GM12878 (cell line): Measurements from ENCODE around the gene SCRN2. TPM values are rescaled to one million over a fixed set of nuclear protein-coding genes. Genes with fewer than 3 reads are reported as not detected.
A peak's percentile ranks its signal among the peaks of the same experiment; 100 is the strongest.

ENCODE experiments used
- ATAC-seq: fragments of 200-7000 bp; cut with Tn5 transposase; 3 replicates; pipeline ENCODE4 v1.9.1; 2020; ENCODE audit warnings: mild to moderate bottlenecking, moderate library complexity
- BruUV-seq: library from RNA; stranded (reverse); fragments of 400-500 nt; replicated peaks from 2 replicates; lab custom pipeline; 2021; lab: Mats Ljungman, UMichigan
- CTCF ChIA-PET: fragments of 300-600 bp; sonication (Branson Sonifier 250); formaldehyde crosslinking; extraction: SDS; loops from one replicate; lab custom pipeline; 2021; ENCODE audit warnings: inconsistent platforms; lab: Yijun Ruan, JAX
- POLR2A ChIA-PET: fragments of 350-600 bp; formaldehyde crosslinking; extraction: SDS; loops from one replicate; lab custom pipeline; 2021; ENCODE audit warnings: inconsistent platforms; lab: Charles Lee
- RAD21 ChIA-PET: fragments of 300-600 bp; sonication (Branson Sonifier 250); formaldehyde crosslinking; loops from one replicate; lab custom pipeline; 2023; ENCODE audit warnings: antibody characterized with exemption; ENCODE audit not compliant: unreplicated experiment; lab: Charles Lee
- SMC1A ChIA-PET: fragments of 300-600 bp; sonication (Branson Sonifier 250); formaldehyde crosslinking; loops from one replicate; lab custom pipeline; 2023; ENCODE audit not compliant: unreplicated experiment, uncharacterized antibody; lab: Charles Lee
- DNase-seq: peaks from one replicate; pipeline ENCODE4 v3.0.0-alpha.2; 2011; ENCODE audit warnings: low read depth, low spot score
- FAIRE-seq: peaks from 3 replicates; lab custom pipeline; 2011; peaks lifted over from hg19 to GRCh38; lab: Jason Lieb, UNC
- H2AFZ ChIP-seq: 2 replicates; pipeline ENCODE4 v1.6.0; 2011; ENCODE audit warnings: low read depth, low read length, control low read depth; ENCODE audit not compliant: control insufficient read depth
- H3K27ac ChIP-seq: 2 replicates; pipeline ENCODE4 v1.5.1; 2011; ENCODE audit warnings: control low read depth; ENCODE audit not compliant: control insufficient read depth, insufficient read depth
- H3K27me3 ChIP-seq, 2 experiments: replicated peaks in 1 of 2; 2 replicates each; pipeline versions ENCODE4 v1.6.0 to v1.6.1; 2011; ENCODE audit warnings: low read length in 1 of 2; ENCODE audit not compliant: control insufficient read depth in 2 of 2, insufficient read depth in 2 of 2
- H3K36me3 ChIP-seq, 2 experiments: 2 replicates each; pipeline ENCODE4 v1.5.1; 2011; ENCODE audit warnings: low read length in 1 of 2; ENCODE audit not compliant: control insufficient read depth in 2 of 2, insufficient read depth in 2 of 2
- H3K4me1 ChIP-seq: 2 replicates; pipeline ENCODE4 v1.6.1; 2011; ENCODE audit warnings: mild to moderate bottlenecking, low read length, moderate library complexity, mixed read lengths; ENCODE audit not compliant: control insufficient read depth, insufficient read depth
- H3K4me2 ChIP-seq: 2 replicates; pipeline ENCODE4 v1.6.0; 2011; ENCODE audit warnings: control low read depth; ENCODE audit not compliant: control insufficient read depth, insufficient read depth
- H3K4me3 ChIP-seq: fragments of 200-600 bp; sonication (generic); 2 replicates; pipeline ENCODE4 v1.5.1; 2016
- H3K79me2 ChIP-seq: 2 replicates; pipeline ENCODE4 v1.6.0; 2011; ENCODE audit warnings: low read length; ENCODE audit not compliant: control insufficient read depth, insufficient read depth
- H3K9ac ChIP-seq: 2 replicates; pipeline ENCODE4 v1.8.0; 2011; ENCODE audit warnings: low read length, control low read depth, mixed read lengths; ENCODE audit not compliant: control insufficient read depth, insufficient read depth
- H3K9me3 ChIP-seq: replicated peaks from 3 replicates; pipeline ENCODE4 v1.5.1; 2011; ENCODE audit warnings: mild to moderate bottlenecking, low read length; ENCODE audit not compliant: control insufficient read depth, insufficient read depth
- H4K20me1 ChIP-seq: 2 replicates; pipeline ENCODE4 v1.6.0; 2011; ENCODE audit not compliant: control insufficient read depth, insufficient read depth
- ATF7 ChIP-seq: fragments of 450-650 bp; IDR thresholded peaks from 2 replicates; pipeline ENCODE4 v1.6.1; 2016; ENCODE audit warnings: low read depth, mild to moderate bottlenecking
- BACH1 ChIP-seq: fragments of 450-650 bp; IDR thresholded peaks from 2 replicates; pipeline ENCODE4 v1.6.1; 2017; ENCODE audit warnings: mild to moderate bottlenecking, borderline replicate concordance
- BHLHE40 ChIP-seq, 2 experiments: fragments of 450-650 bp in 1 of 2; IDR thresholded peaks; 2 replicates each; pipeline ENCODE4 v1.6.1; 2011 to 2017; ENCODE audit warnings: low read depth in 2 of 2, borderline replicate concordance in 1 of 2, improper control_type of control experiment in 1 of 2, low read length in 1 of 2, mild to moderate bottlenecking in 1 of 2
- BMI1 ChIP-seq: fragments of 450-650 bp; IDR thresholded peaks from 2 replicates; pipeline ENCODE4 v1.6.1; 2016; ENCODE audit warnings: mild to moderate bottlenecking, moderate library complexity, borderline replicate concordance
- HSF1 ChIP-seq: fragments of 150-350 bp; IDR thresholded peaks from 2 replicates; pipeline ENCODE4 v1.6.1; 2014; ENCODE audit warnings: mild to moderate bottlenecking, low read depth, low read length
- LARP7 ChIP-seq: fragments of 450-650 bp; IDR thresholded peaks from 2 replicates; pipeline ENCODE4 v1.6.1; 2017; ENCODE audit warnings: mild to moderate bottlenecking
- MEF2B ChIP-seq: fragments of 450-650 bp; IDR thresholded peaks from 2 replicates; pipeline ENCODE4 v1.6.1; 2018; ENCODE audit warnings: mild to moderate bottlenecking, moderate library complexity; ENCODE audit not compliant: partially characterized antibody, poor library complexity, severe bottlenecking
- MXI1 ChIP-seq: fragments of 150-350 bp; IDR thresholded peaks from 2 replicates; pipeline ENCODE4 v1.6.1; 2011; ENCODE audit warnings: low read depth, mild to moderate bottlenecking, inconsistent platforms, low read length, improper control_type of control experiment
- NKRF ChIP-seq: fragments of 450-650 bp; conservative IDR thresholded peaks from 2 replicates; pipeline ENCODE4 v1.6.1; 2017; ENCODE audit warnings: mild to moderate bottlenecking, moderate library complexity
- RFX5 ChIP-seq: IDR thresholded peaks from 2 replicates; pipeline ENCODE4 v1.6.1; 2011; ENCODE audit warnings: low read depth, low read length, improper control_type of control experiment
- ZBTB40 ChIP-seq: fragments of 450-650 bp; IDR thresholded peaks from 2 replicates; pipeline ENCODE4 v1.6.1; 2016; ENCODE audit warnings: mild to moderate bottlenecking, moderate library complexity, borderline replicate concordance
- WGBS: methylation state at CpG from one replicate; pipeline ENCODE4 v1.1.6; 2016; ENCODE audit warnings: low lambda C conversion rate; ENCODE audit not compliant: insufficient replicate concordance, insufficient coverage; ENCODE audit errors: missing lambda C conversion rate; 5-methylcytosine and 5-hydroxymethylcytosine counted together
- in situ Hi-C: fragments of 300-500 bp; cut with MboI; formaldehyde crosslinking; loops from 9 replicates; pipeline ENCODE4 v1.14.3; 2018; ENCODE audit warnings: mixed read lengths
- intact Hi-C: fragments of 100-400 bp; cut with micrococcal nuclease; formaldehyde crosslinking; loops from one replicate; pipeline ENCODE4 v1.14.2; 2022; ENCODE audit not compliant: unreplicated experiment
- polyA plus RNA-seq, 11 experiments: library from polyadenylated mRNA; depleted of rRNA in 4 of 11; unstranded in 6 of 11; stranded (reverse) in 5 of 11; fragments of >200 nt; fragmentation: Nextera tagmentation in 4 of 11; fragmentation: Illumina TruSeq in 1 of 11; extraction: Ambion mirVana in 4 of 11; extraction: Trizol in 1 of 11; gene quantifications; 1 replicate in 1 of 11; 2 replicates in 10 of 11; pipeline versions ENCODE4 v1.2.1 to v1.2.3, GENCODE V29; 2011 to 2016; ENCODE audit warnings: inconsistent platforms in 2 of 11, missing spikeins in 2 of 11, low read depth in 1 of 11
- total RNA-seq, 4 experiments: library from RNA; depleted of rRNA in 3 of 4; stranded (reverse); fragments of >200 nt in 3 of 4; fragmentation: Illumina TruSeq in 1 of 4; extraction: Trizol in 1 of 4; gene quantifications; 2 replicates each; pipeline versions ENCODE4 v1.2.1 to v1.2.3, GENCODE V29; 2013 to 2021

The SCRN2 gene
- total and polyA plus RNA-seq, 10 of the 15 experiments (the other 5 are each of a cell fraction or from before 2014, with no cell fraction given) = 0.34 to 33.3 (median 20.1) TPM

- no peak for TF ChIP-seq ZBTB40
Measured at GRCh38 chr17:47822785-47823184, 18.3 kb downstream of the SCRN2 start (continued).

GRCh38 chr17:47821424-47822391 is 19.4 kb downstream of the SCRN2 start, which contains the start of gene OSBPL7:
TSS of gene OSBPL7 (minus strand) at chr17:47821794. CDS start at chr17:47820278, 1,516 bp downstream.
- peak; percentile 98 for ATAC-seq
- intact Hi-C loops = no loop called here
- Histone ChIP-seq H3K27ac (peak within 1 kb of the TSS; percentile 32), H3K36me3 (peaks cover 9 to 18% of the 10 kb centered on the region in 2 experiments; a peak in 3 of 4 replicates), H4K20me1 (no peaks in the 10 kb centered on the region), H3K79me2 (peaks cover 7% of the 10 kb centered on the region; the same call in 1 of the 2 replicates), H3K9ac (peak within 1 kb of the TSS; percentile 80), H3K4me2 (peak within 1 kb of the TSS; percentile 93), H3K4me3 (peak within 1 kb of the TSS; percentile 93), H3K4me1 (peaks cover 10% of the 10 kb centered on the region), H3K9me3 (no peaks in the 10 kb centered on the region), H3K27me3 (no peaks in the 10 kb centered on the region), H2AFZ (peak within 1 kb of the TSS; percentile 88)
- POLR2A ChIA-PET = interaction anchor here (0.6 to 2.1 kb wide), 5 partner anchors 10 to 355 kb away, joined by 3 to 14 read pairs (median 5); partner anchors contain the start of genes CDK5RAP3, LRRC46, MRPL10 and SCRN2
- BruUV-seq = no TSS peak
- RAD21 ChIA-PET = interaction anchor here (0.7 to 1.1 kb wide), 3 partner anchors 21 to 556 kb away, joined by 3 to 6 read pairs (median 3); no protein-coding TSS in a partner anchor
- FAIRE-seq = peak; percentile 88
- SMC1A ChIA-PET = interaction anchor here (1.3 to 1.4 kb wide), 2 partner anchors 9 to 196 kb away, joined by 3 to 7 read pairs; partner anchors contain the start of genes LRRC46 and MRPL10
- DNase-seq = peak; percentile 38
- WGBS = 4% methylated on average over 21 of the region's 21 CpGs
- in situ Hi-C loops = no loop called here
- CTCF ChIA-PET = interaction anchor here (0.6 to 2.5 kb wide), 14 partner anchors 9 to 171 kb away, joined by 3 to 20 read pairs (median 3); partner anchors contain the start of genes CDK5RAP3, LRRC46, MRPL10 and SCRN2
- TF ChIP-seq BACH1 (peak; percentile 15; the same call in 1 of the 2 replicates), BHLHE40 (IDR thresholded peaks at IDR 0.05; ENCODE audit: borderline replicate concordance in 1 of 2, low read depth in 2 of 2, low read length in 1 of 2) (peak in 1 of 2 experiments; percentile 51; a peak in 2 of 4 replicates), NKRF (peak; percentile 82; the same call in 1 of the 2 replicates), ATF7 (peak; percentile 20; the same call in 1 of the 2 replicates), LARP7 (no peak), BMI1 (no peak), MXI1 (peak; percentile 78; the same call in 1 of the 2 replicates), MEF2B (peak; percentile 26), HSF1 (no peak), RFX5 (no peak)
